Nucleus accumbens (tissue), 56 donors: ENCODE data around the gene CREBZF.
"Not testable (repeated sequence)": the region's sequence is repeated elsewhere in the genome, so short reads cannot be mapped to it uniquely, and the experiment has no call there.

ENCODE experiments used
- DNase-seq, 56 donors: peaks; one replicate each; lab custom pipeline; 2025; lab: John Stamatoyannopoulos, UW

Gene CREBZF

GRCh38 chr11:85627998-85628770, 36.7 kb downstream of the CREBZF start, which contains the start of gene TMEM126B:
Gene TMEM126B (plus strand): TSS chr11:85628593. CDS start chr11:85628608, 15 bp downstream.
- DNase-seq, result peak; percentile 78 to 99 (median 97)

DNA sequence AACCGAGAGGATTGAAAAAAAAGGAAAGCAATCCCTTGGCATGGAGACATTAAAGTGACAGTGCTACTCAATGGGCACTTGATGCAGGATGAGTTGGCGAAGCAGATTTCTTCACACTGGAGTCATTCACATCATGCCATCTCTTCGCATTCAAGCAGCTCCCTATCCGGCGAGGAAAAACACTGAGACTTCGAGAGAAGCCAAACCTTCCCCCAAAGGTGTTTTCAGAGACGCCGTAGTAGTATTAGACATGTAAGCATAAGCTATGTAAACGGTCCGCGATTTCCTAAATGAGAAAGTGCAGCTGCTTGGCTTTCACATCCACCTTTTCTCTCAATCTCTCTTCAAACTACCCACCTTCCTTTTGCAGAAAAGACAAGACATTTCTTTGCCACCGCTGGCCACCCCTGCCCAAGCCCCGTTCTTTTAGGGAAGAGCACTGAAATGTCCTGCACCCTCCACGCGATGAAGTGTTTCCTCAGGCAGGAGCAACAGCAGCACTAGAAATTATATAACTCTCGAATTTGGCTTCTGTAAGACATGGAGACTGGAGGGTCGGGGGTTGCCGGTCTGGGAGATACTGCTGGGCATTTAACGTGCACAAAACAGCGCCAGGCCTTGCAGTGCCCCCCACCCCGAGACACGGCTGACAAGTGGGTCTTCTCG, 37.5 kb downstream of the CREBZF start, which contains the start of gene DLG2:
Gene DLG2 (minus strand): TSS at position 13 of the 666 bp plus-strand sequence.
- peak in 41 of 56 donors; percentile 21 to 80 (median 60) for DNase-seq

- DNase-seq, result no peak
Observed at GRCh38 chr11:85626496-85626895, 38.4 kb downstream of the CREBZF start.

DNA sequence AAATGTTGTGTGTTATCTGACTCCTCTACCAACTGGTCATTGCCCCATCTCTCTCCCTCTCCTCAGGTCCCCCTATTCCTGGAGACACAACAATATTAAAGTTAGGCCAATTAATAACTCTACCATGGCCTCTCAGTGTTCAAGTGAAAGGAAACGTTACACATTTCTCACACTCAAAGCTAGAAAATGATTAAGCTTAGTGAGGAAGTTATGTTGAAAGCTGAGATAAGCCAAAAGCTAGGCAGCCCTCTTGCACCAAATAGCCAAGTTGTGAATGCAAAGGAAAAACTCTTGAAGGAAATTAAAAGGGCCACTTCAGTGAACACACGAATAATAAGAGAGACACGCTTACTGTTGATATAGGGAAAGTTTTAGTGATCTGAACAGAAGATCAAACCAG, 44.7 kb downstream of the CREBZF start:
- no peak for DNase-seq

GRCh38 chr11:85619499-85619898, 45.4 kb downstream of the CREBZF start:
- no peak for DNase-seq

GRCh38 chr11:85611643-85612042, 53.3 kb downstream of the CREBZF start:
- not testable (repeated sequence) for DNase-seq
